GM19463 (cell line): ENCODE results near the gene SHF.

Source experiments
- ATAC-seq: cut with Tn5 transposase; IDR thresholded peaks from one replicate; pipeline ENCODE4 v1.9.1; 2021; ENCODE audit warnings: mild to moderate bottlenecking, moderate library complexity; ENCODE audit not compliant: unreplicated experiment

Gene SHF

GRCh38 chr15:45130291-45131000 is 57.3 kb downstream of the SHF start:
- ATAC-seq, result no peak

- no peak for ATAC-seq
Measured at GRCh38 chr15:45129651-45130129, 58.1 kb downstream of the SHF start, which contains the start of the genes DUOX1 and DUOXA1. Gene DUOX1, plus strand, starts transcription at chr15:45129994. Its CDS starts 1,973 bp downstream, at chr15:45131967. Gene DUOXA1, minus strand, starts transcription at chr15:45129879. Its CDS starts 6,865 bp downstream, at chr15:45123014.

- ATAC-seq, result no peak
Measured at GRCh38 chr15:45128971-45129639, 58.7 kb downstream of the SHF start.

- no peak for ATAC-seq
Measured at GRCh38 chr15:45126535-45127158, 61.1 kb downstream of the SHF start.

GRCh38 chr15:45123397-45123796 is 64.4 kb downstream of the SHF start:
- ATAC-seq, result no peak

GRCh38 chr15:45122719-45123118 is 65.0 kb downstream of the SHF start:
- no peak for ATAC-seq

- no peak for ATAC-seq
Measured at GRCh38 chr15:45121706-45122417, 65.9 kb downstream of the SHF start.

- no peak for ATAC-seq
Measured at GRCh38 chr15:45121020-45121419, 66.7 kb downstream of the SHF start.

GRCh38 chr15:45120081-45120972 is 67.4 kb downstream of the SHF start:
- no peak for ATAC-seq

GRCh38 chr15:45118996-45119395 is 68.8 kb downstream of the SHF start:
- no peak for ATAC-seq

- peak; percentile 96 for ATAC-seq
Measured at GRCh38 chr15:45118131-45118588, 69.6 kb downstream of the SHF start.

GRCh38 chr15:45117308-45118130 is 70.2 kb downstream of the SHF start:
- ATAC-seq, result no peak
